Measurements from ENCODE around the gene MRPL32. TPM values are rescaled to one million over a fixed set of nuclear protein-coding genes. Genes with fewer than 3 reads are reported as not detected.

MRPL32 gene
- total RNA-seq, 2 experiments from 2014 or later: 90.7 to 96.8 TPM

- no peaks in the 10 kb centered on the region for H3K4me1 Mint-ChIP-seq
- no peak overlapping the region for H3K4me3 Mint-ChIP-seq
- no peak overlapping the region for H3K27ac Mint-ChIP-seq
- no peak for DNase-seq
- H3K27me3 Mint-ChIP-seq: peaks cover 7% of the 10 kb centered on the region
- peaks cover 3% of the 10 kb centered on the region for H3K9me3 Mint-ChIP-seq
- no peaks in the 10 kb centered on the region for H3K36me3 Mint-ChIP-seq
These were observed 40.7 kb downstream of the MRPL32 start for GRCh38 chr7:42972699-42973500.

- Mint-ChIP-seq H3K27ac (no peak overlapping the region), H3K36me3 (no peaks in the 10 kb centered on the region), H3K4me1 (no peaks in the 10 kb centered on the region), H3K4me3 (no peak overlapping the region), H3K9me3 (no peaks in the 10 kb centered on the region), H3K27me3 (peaks cover 8% of the 10 kb centered on the region)
- no peak for DNase-seq
These were observed 44.2 kb downstream of the MRPL32 start for GRCh38 chr7:42976371-42976770.

- Mint-ChIP-seq H3K36me3 (no peaks in the 10 kb centered on the region), H3K4me3 (no peak overlapping the region), H3K27me3 (peaks cover 8% of the 10 kb centered on the region), H3K9me3 (no peaks in the 10 kb centered on the region), H3K4me1 (no peaks in the 10 kb centered on the region), H3K27ac (no peak overlapping the region)
- DNase-seq: no peak
These were observed 46.3 kb downstream of the MRPL32 start for GRCh38 chr7:42978496-42978895.

DNA sequence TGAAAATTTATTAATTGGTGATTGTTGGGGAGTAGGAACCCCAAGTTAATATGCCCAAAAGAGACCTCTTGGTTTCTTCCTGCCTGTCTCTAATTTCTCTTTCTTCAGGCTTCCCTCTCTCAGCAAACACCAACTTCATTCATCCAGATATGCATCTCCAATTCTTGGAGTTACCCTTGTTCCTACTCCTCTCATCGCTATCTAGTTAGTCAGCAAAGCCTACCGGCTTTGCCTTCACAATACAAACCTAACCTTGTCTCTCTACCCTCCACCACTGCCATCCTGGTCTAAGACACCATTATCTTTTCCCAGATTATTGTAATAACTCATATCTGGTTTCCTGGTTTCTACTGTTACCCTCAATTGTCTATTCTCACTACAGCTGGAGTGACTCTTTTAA is 47.9 kb downstream of the MRPL32 start:
- no peaks in the 10 kb centered on the region for H3K4me1 Mint-ChIP-seq
- H3K36me3 Mint-ChIP-seq: no peaks in the 10 kb centered on the region
- H3K27ac Mint-ChIP-seq: no peak overlapping the region
- DNase-seq: no peak
- no peak overlapping the region for H3K4me3 Mint-ChIP-seq
- H3K27me3 Mint-ChIP-seq: peaks cover 8% of the 10 kb centered on the region
- H3K9me3 Mint-ChIP-seq: peaks cover 5% of the 10 kb centered on the region

DNA sequence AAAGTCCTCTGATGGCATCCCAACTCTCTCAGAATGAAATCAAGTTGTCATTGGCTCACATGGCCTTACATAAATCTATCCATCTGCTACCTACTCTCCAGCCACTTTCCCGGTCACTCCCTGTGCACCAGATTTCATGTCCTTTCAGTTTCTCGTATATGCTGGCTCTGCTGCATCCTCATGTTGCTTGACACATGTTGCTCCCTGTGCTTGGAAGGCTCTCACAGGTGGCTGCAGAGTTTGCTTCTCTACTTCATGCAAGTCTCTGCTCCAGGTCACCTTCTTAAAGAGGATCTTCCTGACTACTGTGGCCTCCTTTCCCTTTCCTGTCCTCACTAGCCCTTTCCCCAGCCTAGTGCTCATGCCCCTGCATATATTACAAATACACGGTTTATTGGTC is 48.3 kb downstream of the MRPL32 start:
- Mint-ChIP-seq H3K4me1 (no peaks in the 10 kb centered on the region), H3K27me3 (peaks cover 8% of the 10 kb centered on the region), H3K36me3 (no peaks in the 10 kb centered on the region), H3K9me3 (peaks cover 5% of the 10 kb centered on the region), H3K4me3 (no peak overlapping the region), H3K27ac (no peak overlapping the region)
- no peak for DNase-seq

DNA sequence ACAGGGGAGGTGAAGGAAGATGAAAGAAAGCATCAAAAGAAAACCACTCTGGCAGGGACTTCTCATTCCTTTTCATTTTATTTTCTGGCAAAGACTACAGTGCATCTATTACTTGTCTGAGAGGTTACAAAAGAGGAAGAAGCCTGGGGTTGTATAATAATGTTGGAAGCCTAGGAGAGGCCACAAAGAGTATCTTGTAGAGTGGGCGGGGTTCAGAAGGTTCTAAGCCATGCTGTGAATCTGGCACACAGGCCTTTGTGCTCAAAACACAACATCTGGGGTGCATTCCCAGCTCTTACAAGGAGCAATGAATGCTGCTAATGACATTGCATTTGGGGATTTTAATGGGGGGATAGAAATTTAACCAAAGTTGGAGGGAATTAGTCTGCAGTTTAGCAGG is 49.4 kb downstream of the MRPL32 start:
- H3K4me3 Mint-ChIP-seq: no peak overlapping the region
- H3K27me3 Mint-ChIP-seq: peaks cover 8% of the 10 kb centered on the region
- no peak overlapping the region for H3K27ac Mint-ChIP-seq
- DNase-seq: no peak
- H3K9me3 Mint-ChIP-seq: peaks cover 5% of the 10 kb centered on the region
- H3K4me1 Mint-ChIP-seq: no peaks in the 10 kb centered on the region
- H3K36me3 Mint-ChIP-seq: no peaks in the 10 kb centered on the region

DNA sequence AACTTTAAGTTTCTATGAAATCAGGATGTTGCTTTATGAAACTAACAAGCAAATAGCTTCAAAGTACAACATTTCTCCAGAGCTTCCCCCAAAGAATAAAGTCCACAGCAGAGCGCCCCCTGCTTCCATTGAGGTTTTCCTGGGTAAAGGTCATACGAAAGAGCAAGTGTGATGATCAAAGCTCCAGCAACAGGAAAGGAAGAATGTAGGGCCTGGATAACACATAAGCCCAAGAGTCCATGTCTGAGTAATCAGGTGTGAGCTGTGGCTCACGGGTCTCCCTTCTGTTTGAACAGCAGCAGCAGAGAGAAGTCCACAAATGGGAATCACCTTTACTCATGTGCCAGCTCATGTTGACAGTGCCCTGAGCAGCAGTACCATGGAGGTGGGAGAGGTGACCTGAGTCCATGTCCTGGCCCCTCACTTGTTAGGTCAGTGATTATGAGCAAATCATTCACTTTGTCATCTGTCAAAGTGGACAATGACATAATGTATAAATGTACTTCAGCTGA is 50.5 kb downstream of the MRPL32 start:
- DNase-seq: no peak
- H3K4me1 Mint-ChIP-seq: no peaks in the 10 kb centered on the region
- H3K27ac Mint-ChIP-seq: no peak overlapping the region
- peaks cover 5% of the 10 kb centered on the region for H3K9me3 Mint-ChIP-seq
- H3K4me3 Mint-ChIP-seq: no peak overlapping the region
- H3K36me3 Mint-ChIP-seq: no peaks in the 10 kb centered on the region
- peaks cover 16% of the 10 kb centered on the region for H3K27me3 Mint-ChIP-seq

GRCh38 chr7:42984137-42984536 is 52.0 kb downstream of the MRPL32 start:
- H3K4me1 Mint-ChIP-seq: no peaks in the 10 kb centered on the region
- DNase-seq: no peak
- H3K27me3 Mint-ChIP-seq: peaks cover 13% of the 10 kb centered on the region
- no peak overlapping the region for H3K27ac Mint-ChIP-seq
- H3K36me3 Mint-ChIP-seq: no peaks in the 10 kb centered on the region
- H3K9me3 Mint-ChIP-seq: peaks cover 5% of the 10 kb centered on the region
- no peak overlapping the region for H3K4me3 Mint-ChIP-seq

DNA sequence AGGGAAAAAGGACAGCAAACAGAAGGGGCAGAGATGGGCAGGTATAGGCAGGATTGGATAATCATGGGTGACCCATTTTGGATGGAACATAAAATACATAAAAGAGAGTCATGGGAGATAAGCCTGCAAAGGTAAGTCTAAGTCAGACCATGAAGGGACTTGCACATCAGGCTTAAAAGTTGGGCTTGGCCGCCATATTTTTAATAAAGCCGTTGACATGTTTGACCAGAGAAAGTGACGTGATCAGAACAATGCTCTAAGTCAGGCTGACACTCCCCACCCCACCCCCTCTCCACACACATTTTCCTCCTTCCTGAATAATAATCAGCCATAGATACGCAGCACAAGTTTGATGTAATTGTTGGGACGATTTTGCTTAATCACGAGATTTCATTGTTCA is 54.0 kb downstream of the MRPL32 start:
- no peaks in the 10 kb centered on the region for H3K4me1 Mint-ChIP-seq
- H3K9me3 Mint-ChIP-seq: peaks cover 5% of the 10 kb centered on the region

GRCh38 chr7:42986781-42987248 is 54.6 kb downstream of the MRPL32 start:
- Mint-ChIP-seq H3K4me1 (no peaks in the 10 kb centered on the region), H3K4me3 (no peak overlapping the region), H3K27ac (no peak overlapping the region), H3K36me3 (no peaks in the 10 kb centered on the region), H3K27me3 (peaks cover 15% of the 10 kb centered on the region), H3K9me3 (peaks cover 5% of the 10 kb centered on the region)
- no peak for DNase-seq

More for the DNA sequence above, 54.0 kb downstream of the MRPL32 start:
- Mint-ChIP-seq H3K36me3 (no peaks in the 10 kb centered on the region), H3K27ac (no peak overlapping the region), H3K4me3 (no peak overlapping the region), H3K27me3 (peaks cover 9% of the 10 kb centered on the region)
- DNase-seq: no peak

Other genes starting within 250 kb of the MRPL32 start
- 1 to 10 TPM; 3.8 to 4.3 TPM for gene C7orf25, start 20.3 kb upstream of the MRPL32 start, total RNA-seq
- gene PSMA2, start 202 bp upstream of the MRPL32 start, total RNA-seq: 100 to 1,000 TPM; 207 to 235 TPM
- gene HECW1, start 180.3 kb downstream of the MRPL32 start, total RNA-seq: not detected